HepG2 (cell line): ENCODE measurements around the gene ABCC1. TPM values are rescaled to one million over a fixed set of nuclear protein-coding genes. Genes with fewer than 3 reads are reported as not detected.

Source experiments
- ATAD3A ChIP-seq: sonication (generic); formaldehyde crosslinking; IDR thresholded peaks from 2 replicates; pipeline ENCODE4 v1.4.0; 2020; ENCODE audit warnings: missing genetic modification reagents
- BHLHE40 ChIP-seq: IDR thresholded peaks from 2 replicates; pipeline ENCODE4 v1.6.1; 2011; ENCODE audit warnings: low read length, improper control_type of control experiment
- FOSL1 ChIP-seq: sonication (generic); formaldehyde crosslinking; IDR thresholded peaks from 2 replicates; pipeline ENCODE4 v1.9.0; 2021; ENCODE audit warnings: missing genetic modification reagents, borderline replicate concordance
- FOXA1 ChIP-seq, 2 experiments: fragments of 450-650 bp in 1 of 2; sonication (generic) in 1 of 2; formaldehyde crosslinking in 1 of 2; IDR thresholded peaks; 2 replicates each; pipeline versions ENCODE4 v1.4.0 to v1.6.1; 2016 to 2020; ENCODE audit warnings: missing genetic modification reagents in 1 of 2
- JUND ChIP-seq: sonication (generic); formaldehyde crosslinking; IDR thresholded peaks from 2 replicates; pipeline ENCODE4 v1.8.0; 2022; ENCODE audit warnings: mild to moderate bottlenecking, missing genetic modification reagents
- SALL1 ChIP-seq: sonication (generic); formaldehyde crosslinking; IDR thresholded peaks from 2 replicates; pipeline ENCODE4 v1.8.0; 2022; ENCODE audit warnings: mild to moderate bottlenecking, missing genetic modification reagents
- SYNCRIP ChIP-seq: fragments of 200-400 bp; formaldehyde crosslinking; IDR thresholded peaks from 2 replicates; pipeline ENCODE4 v1.6.1; 2018; ENCODE audit warnings: mild to moderate bottlenecking, low read depth, low read length; ENCODE audit not compliant: insufficient read depth
- TRAFD1 ChIP-seq: sonication (generic); formaldehyde crosslinking; IDR thresholded peaks from 2 replicates; pipeline ENCODE4 v1.5.1; 2020; ENCODE audit warnings: missing genetic modification reagents, mild to moderate bottlenecking, borderline replicate concordance
- ZNF260 ChIP-seq: sonication (generic); formaldehyde crosslinking; IDR thresholded peaks from 2 replicates; pipeline ENCODE4 v1.4.0; 2020; ENCODE audit warnings: missing genetic modification reagents, low read depth, mild to moderate bottlenecking, borderline replicate concordance
- ZNF572 ChIP-seq: sonication (generic); formaldehyde crosslinking; IDR thresholded peaks from 2 replicates; pipeline ENCODE4 v1.5.1; 2020; ENCODE audit warnings: mild to moderate bottlenecking, missing genetic modification reagents
- polyA plus RNA-seq, 8 experiments: library from polyadenylated mRNA; depleted of rRNA in 3 of 8; stranded (reverse) in 7 of 8; unstranded in 1 of 8; fragments of >200 nt; fragmentation: Illumina TruSeq in 4 of 8; extraction: Trizol in 4 of 8; gene quantifications; 2 replicates each; pipeline versions ENCODE4 v1.2.1 to v1.2.3, GENCODE V29; 2011 to 2016; ENCODE audit warnings: low read depth in 4 of 8, missing spikeins in 1 of 8, mixed read lengths in 1 of 8; ENCODE audit not compliant: insufficient read depth in 1 of 8
- total RNA-seq, 5 experiments: library from RNA; depleted of rRNA; stranded (reverse); fragments of >200 nt; fragmentation: Illumina TruSeq; extraction: Trizol; gene quantifications; 2 replicates each; pipeline ENCODE4 v1.2.3, GENCODE V29; 2016; ENCODE audit warnings: low read depth in 1 of 5

Gene ABCC1
- total and polyA plus RNA-seq, 2 of the 13 experiments (the other 11 are each of a cell fraction or from before 2014, with no cell fraction given), result 13.0 to 30.6 TPM

- TF ChIP-seq JUND (CRISPR knock-in tag) (no peak), BHLHE40 (no peak), ATAD3A (no peak), ZNF572 (CRISPR knock-in tag) (no peak), FOXA1 (IDR thresholded peaks at IDR 0.05) (0 out of 2 replicates have a peak, but pooled peaks have one; percentile 25), FOXA1 (CRISPR knock-in tag; IDR thresholded peaks at IDR 0.05) (no peak), ZNF260 (no peak), SYNCRIP (no peak), TRAFD1 (CRISPR knock-in tag) (no peak), SALL1 (CRISPR knock-in tag) (no peak), FOSL1 (CRISPR knock-in tag) (no peak)
- TF ChIP-seq, all 625 proteins: peak for 11
Observed at GRCh38 chr16:16191493-16192167, 242.2 kb downstream of the ABCC1 start (continued).

Other genes with a start within 250 kb of the ABCC1 start
- gene MYH11, start 92.6 kb upstream of the ABCC1 start, total RNA-seq (2016; rRNA removed; fragmentation: Illumina TruSeq; extraction: Trizol), result not detected in 2 replicates
- not detected in 2 replicates for gene MYH11, start 92.6 kb upstream of the ABCC1 start, polyA plus RNA-seq (2011; rRNA removed)
- gene CEP20, start 61.0 kb upstream of the ABCC1 start, total RNA-seq (2016; rRNA removed; fragmentation: Illumina TruSeq; extraction: Trizol), result 54.1 and 84.4 TPM in 2 replicates
- gene CEP20, start 61.0 kb upstream of the ABCC1 start, polyA plus RNA-seq (2011; rRNA removed), result 30.2 and 53.0 TPM in 2 replicates